GM11168 (cell line): ENCODE measurements around the gene TRIM37.

Experiments used
- in situ Hi-C: fragments of 300-500 bp; cut with MboI; formaldehyde crosslinking; loops from one replicate; pipeline ENCODE4 v1.12.0; 2022; ENCODE audit warnings: low sequenced_read_pairs; ENCODE audit not compliant: unreplicated experiment

Gene TRIM37

GRCh38 chr17:59049798-59050197, 56.9 kb downstream of the TRIM37 start:
- in situ Hi-C loops = no loop called here

DNA sequence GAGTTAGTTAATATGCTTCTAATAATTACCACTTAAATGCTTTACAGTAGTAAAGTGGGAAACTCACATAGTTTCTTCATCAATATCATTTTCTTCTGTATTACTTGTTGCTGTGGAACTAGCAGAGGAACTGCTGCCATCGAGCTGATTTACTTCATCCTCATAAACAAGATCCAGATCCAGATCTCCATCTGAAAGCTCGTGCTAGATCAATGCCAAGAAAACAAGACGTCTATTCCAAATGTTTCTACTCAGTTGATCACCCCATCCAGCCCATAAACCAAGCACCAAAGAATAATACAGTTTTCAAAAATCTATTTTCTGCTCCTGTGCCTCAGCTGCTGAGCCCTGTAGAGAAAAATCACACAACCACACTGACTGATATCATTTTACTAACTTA, 59.1 kb downstream of the TRIM37 start:
- in situ Hi-C loops = no loop called here

DNA sequence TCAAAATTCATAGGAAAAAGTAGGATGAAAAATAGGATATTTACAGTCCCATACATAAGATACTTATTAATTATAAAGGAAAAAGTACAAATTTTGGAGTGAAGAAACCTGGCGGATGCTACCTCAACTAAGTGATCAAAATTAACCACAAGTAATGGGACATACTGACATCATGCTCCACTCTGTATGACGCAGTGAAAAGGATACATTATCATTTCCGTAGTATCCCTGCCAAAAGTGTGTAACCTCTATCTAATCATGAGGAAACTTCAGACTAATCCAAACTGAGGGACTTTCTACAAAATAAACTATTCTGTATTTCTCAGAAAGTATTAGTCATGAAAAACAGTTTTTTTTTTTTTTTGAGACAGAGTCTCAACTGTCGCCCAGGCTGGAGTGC, 60.5 kb downstream of the TRIM37 start:
- in situ Hi-C loops = no loop called here

DNA sequence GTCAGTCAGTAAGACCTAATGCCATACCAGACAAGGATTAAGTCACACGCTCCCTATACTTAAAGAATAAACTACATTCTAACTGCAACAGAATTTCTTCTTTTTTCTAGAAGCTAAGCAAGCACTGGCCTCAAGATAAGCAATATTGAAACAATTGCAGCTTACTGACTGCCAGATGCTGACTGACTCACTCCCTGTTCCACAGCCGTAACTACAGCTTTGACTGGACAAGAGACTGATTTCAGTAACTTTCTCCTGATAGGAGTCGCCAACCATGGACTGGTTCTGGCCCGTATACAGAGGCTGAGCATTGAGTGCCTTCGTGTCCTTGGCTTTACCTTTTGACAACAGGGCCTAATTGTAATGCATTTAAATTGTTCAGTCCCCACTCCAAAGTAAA, 67.9 kb downstream of the TRIM37 start:
- in situ Hi-C loops = no loop called here

- in situ Hi-C loops = no loop called here
Measured at GRCh38 chr17:59037960-59038359, 68.7 kb downstream of the TRIM37 start.

GRCh38 chr17:59030811-59031210, 75.9 kb downstream of the TRIM37 start:
- in situ Hi-C loops = no loop called here

- in situ Hi-C loops = no loop called here
Measured at GRCh38 chr17:59028328-59028727, 78.4 kb downstream of the TRIM37 start.

DNA sequence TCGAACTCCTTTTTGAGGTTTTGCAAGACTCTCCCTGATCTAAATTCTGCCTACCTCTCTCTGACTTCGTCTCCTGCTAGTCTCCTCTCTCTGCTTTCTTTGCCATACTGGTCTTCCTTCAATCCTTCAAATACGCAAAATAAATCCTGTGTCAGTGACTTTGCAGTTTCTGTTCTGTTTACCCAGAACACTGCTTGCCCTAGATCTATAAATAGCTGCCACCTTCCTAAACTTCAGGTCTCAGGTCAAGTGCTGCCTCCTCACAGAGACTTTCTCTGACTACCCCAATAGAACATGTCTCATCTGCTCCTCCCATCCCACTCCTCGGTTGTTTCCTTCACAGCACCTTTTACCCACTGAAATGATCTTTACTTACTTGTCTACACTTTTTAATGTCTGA, 78.9 kb downstream of the TRIM37 start:
- in situ Hi-C loops = no loop called here

GRCh38 chr17:59026176-59026939, 80.3 kb downstream of the TRIM37 start:
- in situ Hi-C loops = no loop called here

- in situ Hi-C loops = loop anchor here (25.0 kb wide), 1 partner anchor 438 kb away; no protein-coding TSS in a partner anchor
Measured at GRCh38 chr17:59024916-59025315, 81.8 kb downstream of the TRIM37 start.

GRCh38 chr17:59018019-59018418, 88.7 kb downstream of the TRIM37 start:
- in situ Hi-C loops = loop anchor here (5.0 to 25.0 kb wide), 2 partner anchors 301 to 431 kb away; no protein-coding TSS in a partner anchor

GRCh38 chr17:59011975-59012374, 94.7 kb downstream of the TRIM37 start:
- in situ Hi-C loops = loop anchor here (25.0 kb wide), 1 partner anchor 425 kb away; no protein-coding TSS in a partner anchor

DNA sequence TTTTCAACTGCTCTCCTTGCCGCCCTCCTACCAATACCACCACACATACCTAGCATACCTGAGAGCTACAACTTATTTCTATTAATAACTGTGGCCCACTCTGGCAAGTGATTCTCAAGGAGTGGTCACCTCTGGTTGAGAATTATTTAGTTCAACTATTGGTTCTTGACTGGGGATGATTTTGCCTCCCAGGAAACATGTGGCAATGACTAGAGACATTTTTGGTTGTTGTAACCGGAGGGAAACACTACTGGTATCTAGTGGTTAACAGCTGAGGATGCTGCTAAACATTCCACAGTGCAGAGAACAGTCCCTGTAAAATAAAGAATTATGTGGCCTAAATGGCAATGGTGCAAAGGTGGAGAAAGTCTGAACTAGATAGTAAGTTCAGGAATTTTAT, 96.7 kb downstream of the TRIM37 start:
- in situ Hi-C loops = loop anchor here (25.0 kb wide), 1 partner anchor 423 kb away; no protein-coding TSS in a partner anchor

DNA sequence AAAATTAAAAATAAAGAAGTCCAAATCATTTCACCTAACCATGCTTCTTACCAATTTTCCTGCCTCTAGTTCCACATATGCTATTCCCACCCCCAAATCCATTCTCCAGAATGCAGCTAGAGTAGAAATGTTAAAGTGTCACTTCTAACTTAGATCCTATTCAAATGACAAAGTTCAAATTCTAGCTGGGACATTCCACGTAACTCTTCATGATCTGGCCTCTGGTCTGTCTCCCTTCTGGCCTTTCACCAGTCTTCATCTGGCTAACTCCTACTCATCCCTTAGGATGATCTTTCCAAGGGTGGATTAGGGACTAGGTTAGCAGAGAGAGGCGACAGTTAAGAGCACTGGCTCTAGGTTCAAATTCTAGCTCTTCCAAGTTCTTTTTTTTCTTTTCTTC, 97.9 kb downstream of the TRIM37 start:
- in situ Hi-C loops = loop anchor here (10.0 to 25.0 kb wide), 2 partner anchors 421 to 484 kb away; no protein-coding TSS in a partner anchor

GRCh38 chr17:59007995-59008394, 98.7 kb downstream of the TRIM37 start:
- in situ Hi-C loops = loop anchor here (10.0 to 25.0 kb wide), 2 partner anchors 421 to 483 kb away; no protein-coding TSS in a partner anchor

GRCh38 chr17:59004338-59005111, 102.2 kb downstream of the TRIM37 start:
- in situ Hi-C loops = loop anchor here (10.0 to 25.0 kb wide), 2 partner anchors 417 to 480 kb away; no protein-coding TSS in a partner anchor

- in situ Hi-C loops = loop anchor here (10.0 to 25.0 kb wide), 2 partner anchors 417 to 479 kb away; no protein-coding TSS in a partner anchor
Measured at GRCh38 chr17:59003860-59004259, 102.8 kb downstream of the TRIM37 start.

DNA sequence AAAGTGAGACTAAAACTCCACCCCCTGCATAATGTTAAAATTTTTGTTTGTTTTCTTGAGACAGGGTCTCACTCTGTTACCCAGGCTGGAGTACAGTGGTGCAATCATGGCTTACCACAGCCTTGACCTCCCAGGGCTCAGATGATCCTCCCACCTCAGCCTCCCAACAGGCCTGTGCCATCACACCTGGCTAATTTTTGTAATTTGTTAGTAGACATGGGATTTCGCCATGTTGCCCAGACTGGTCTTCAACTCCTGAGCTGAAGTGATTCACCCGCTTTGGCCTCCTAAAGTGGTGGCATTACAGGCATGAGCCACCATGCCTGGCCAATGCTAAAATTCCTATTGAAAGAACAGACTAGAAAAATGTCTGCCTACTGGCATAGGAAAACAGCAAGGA, 103.8 kb downstream of the TRIM37 start:
- in situ Hi-C loops = loop anchor here (10.0 to 25.0 kb wide), 2 partner anchors 416 to 478 kb away; no protein-coding TSS in a partner anchor

DNA sequence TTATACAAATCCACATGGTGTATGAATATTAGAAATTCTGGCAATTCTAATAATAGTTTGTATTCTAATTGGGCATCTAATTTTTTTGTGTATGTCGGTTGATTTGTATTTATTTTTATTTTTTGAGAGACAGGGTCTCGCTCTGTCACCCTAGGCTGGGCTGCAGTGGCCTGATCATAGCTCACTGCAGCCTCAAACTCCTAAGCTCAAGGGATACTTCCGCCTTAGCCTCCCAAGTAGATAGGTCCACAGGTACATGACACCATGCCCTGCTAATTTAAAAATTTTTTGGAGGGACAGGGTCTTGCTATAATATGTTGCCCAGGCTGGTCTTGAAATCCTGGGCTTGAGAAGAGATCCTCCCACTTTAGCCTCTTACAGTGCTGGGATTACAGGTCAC, 104.6 kb downstream of the TRIM37 start:
- in situ Hi-C loops = loop anchor here (10.0 to 25.0 kb wide), 2 partner anchors 415 to 477 kb away; no protein-coding TSS in a partner anchor

GRCh38 chr17:59001158-59001814, 105.4 kb downstream of the TRIM37 start:
- in situ Hi-C loops = loop anchor here (10.0 to 25.0 kb wide), 2 partner anchors 414 to 476 kb away; no protein-coding TSS in a partner anchor
